GM12872 (cell line): ENCODE results near the gene ATP1A1.

Source experiments
- TF ChIP-seq, protein P1 (sequence below): IDR thresholded peaks from 3 replicates; pipeline ENCODE4 v1.5.1; 2011; ENCODE audit warnings: low read depth, mild to moderate bottlenecking, low read length, moderate library complexity; ENCODE audit not compliant: insufficient read depth

ATP1A1 gene

GRCh38 chr1:116411784-116412479, 38.9 kb downstream of the ATP1A1 start:
- TF ChIP-seq, protein P1, sequence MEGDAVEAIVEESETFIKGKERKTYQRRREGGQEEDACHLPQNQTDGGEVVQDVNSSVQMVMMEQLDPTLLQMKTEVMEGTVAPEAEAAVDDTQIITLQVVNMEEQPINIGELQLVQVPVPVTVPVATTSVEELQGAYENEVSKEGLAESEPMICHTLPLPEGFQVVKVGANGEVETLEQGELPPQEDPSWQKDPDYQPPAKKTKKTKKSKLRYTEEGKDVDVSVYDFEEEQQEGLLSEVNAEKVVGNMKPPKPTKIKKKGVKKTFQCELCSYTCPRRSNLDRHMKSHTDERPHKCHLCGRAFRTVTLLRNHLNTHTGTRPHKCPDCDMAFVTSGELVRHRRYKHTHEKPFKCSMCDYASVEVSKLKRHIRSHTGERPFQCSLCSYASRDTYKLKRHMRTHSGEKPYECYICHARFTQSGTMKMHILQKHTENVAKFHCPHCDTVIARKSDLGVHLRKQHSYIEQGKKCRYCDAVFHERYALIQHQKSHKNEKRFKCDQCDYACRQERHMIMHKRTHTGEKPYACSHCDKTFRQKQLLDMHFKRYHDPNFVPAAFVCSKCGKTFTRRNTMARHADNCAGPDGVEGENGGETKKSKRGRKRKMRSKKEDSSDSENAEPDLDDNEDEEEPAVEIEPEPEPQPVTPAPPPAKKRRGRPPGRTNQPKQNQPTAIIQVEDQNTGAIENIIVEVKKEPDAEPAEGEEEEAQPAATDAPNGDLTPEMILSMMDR: no peak

GRCh38 chr1:116412480-116412798, 39.4 kb downstream of the ATP1A1 start:
- TF ChIP-seq, protein P1: no peak

DNA sequence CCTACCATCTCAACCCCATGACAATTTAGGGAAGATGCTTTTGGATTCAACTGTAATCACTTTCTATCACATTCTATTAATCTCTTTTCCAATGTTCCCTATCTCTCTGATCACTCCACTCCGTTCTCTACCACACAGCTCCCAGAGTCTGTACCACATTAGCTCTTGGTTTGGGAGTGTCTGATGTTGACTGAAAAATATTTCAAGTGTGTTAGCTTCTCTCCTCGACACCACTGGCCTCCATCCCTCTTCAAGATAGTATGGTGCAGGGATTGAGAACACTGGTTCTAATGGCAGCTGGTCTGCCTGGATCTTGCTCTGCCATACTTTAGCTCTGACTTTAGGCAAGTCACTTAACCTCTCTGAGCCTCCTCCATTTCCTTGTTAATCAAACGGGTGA, 39.9 kb downstream of the ATP1A1 start:
- TF ChIP-seq, protein P1: no peak

- TF ChIP-seq, protein P1: no peak
These were observed 40.4 kb downstream of the ATP1A1 start for GRCh38 chr1:116413414-116413813.

GRCh38 chr1:116414364-116414763, 41.3 kb downstream of the ATP1A1 start:
- TF ChIP-seq, protein P1: no peak

- TF ChIP-seq, protein P1: no peak
These were observed 42.2 kb downstream of the ATP1A1 start for GRCh38 chr1:116415200-116415698.

DNA sequence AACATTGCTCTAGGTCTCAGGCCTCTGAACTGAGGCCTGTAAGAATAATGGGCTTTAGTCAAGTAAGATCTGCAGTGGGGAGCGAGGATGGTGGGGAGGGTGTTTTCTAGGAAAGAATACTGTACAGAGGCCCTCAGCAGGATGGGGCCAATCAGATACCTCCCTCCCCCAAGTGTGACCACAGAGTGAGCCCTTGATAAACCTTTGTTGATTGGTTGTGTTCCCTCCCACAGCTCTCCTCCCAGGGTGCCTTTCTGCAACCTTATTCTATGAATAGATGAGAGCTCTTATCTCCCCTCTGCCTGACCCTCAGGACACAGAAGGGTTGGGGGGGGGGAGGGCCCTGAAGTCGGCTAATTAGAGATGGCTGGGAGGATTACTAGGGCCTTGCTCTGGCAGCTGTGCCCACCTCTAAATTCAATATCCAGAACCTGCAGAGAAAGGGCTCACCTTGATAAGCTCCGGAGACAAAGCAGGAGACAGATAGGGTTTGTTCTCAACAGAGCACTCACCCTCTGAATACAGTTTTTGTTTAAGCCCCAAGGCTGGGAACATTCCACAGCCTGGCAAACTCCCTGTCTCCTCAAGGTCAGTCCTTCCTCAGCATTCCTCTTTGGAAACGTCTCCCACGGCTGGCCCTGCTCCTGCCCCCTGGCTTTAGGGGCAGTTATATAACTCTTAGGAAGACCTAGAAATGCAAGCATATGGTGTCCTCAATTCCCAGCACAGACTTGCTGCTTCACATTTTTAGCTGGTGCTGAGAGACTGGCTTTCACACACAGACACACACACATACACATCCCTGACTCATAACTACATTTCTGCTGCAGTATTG, 42.9 kb downstream of the ATP1A1 start:
- TF ChIP-seq, protein P1: no peak
